KMS-11 (cell line): ENCODE results near the gene CD59.
A peak's percentile ranks its signal among the peaks of the same experiment; 100 is the strongest.
"Not testable (repeated sequence)": the region's sequence is repeated elsewhere in the genome, so short reads cannot be mapped to it uniquely, and the experiment has no call there.

Source experiments
- H2AFZ ChIP-seq: fragments of 200-600 bp; sonication (generic); 2 replicates; pipeline ENCODE4 v1.6.1; 2016; ENCODE audit warnings: antibody characterized with exemption, mixed run types, low read depth
- H3K27ac ChIP-seq: fragments of 200-600 bp; sonication (generic); 2 replicates; pipeline ENCODE4 v1.6.1; 2016; ENCODE audit warnings: mild to moderate bottlenecking, mixed run types
- H3K27me3 ChIP-seq: fragments of 200-600 bp; sonication (generic); 2 replicates; pipeline ENCODE4 v1.6.1; 2017; ENCODE audit warnings: mild to moderate bottlenecking, low read depth, mixed run types, moderate library complexity; ENCODE audit not compliant: insufficient read depth
- H3K36me3 ChIP-seq: fragments of 200-600 bp; sonication (generic); 2 replicates; pipeline ENCODE4 v1.6.1; 2017; ENCODE audit warnings: mild to moderate bottlenecking, mixed run types; ENCODE audit not compliant: insufficient read depth
- H3K4me1 ChIP-seq: fragments of 200-600 bp; sonication (generic); 2 replicates; pipeline ENCODE4 v1.6.1; 2016; ENCODE audit warnings: mild to moderate bottlenecking, low read depth, mixed run types; ENCODE audit not compliant: poor library complexity, severe bottlenecking
- H3K4me2 ChIP-seq: fragments of 200-600 bp; sonication (generic); 2 replicates; pipeline ENCODE4 v1.7.0; 2016; ENCODE audit warnings: mild to moderate bottlenecking, mixed run types
- H3K4me3 ChIP-seq: fragments of 200-600 bp; sonication (generic); IDR thresholded peaks from 2 replicates; pipeline ENCODE4 v1.6.1; 2017; ENCODE audit warnings: low read depth, low read length, mixed read lengths; ENCODE audit not compliant: insufficient read depth
- H3K79me2 ChIP-seq: fragments of 200-600 bp; sonication (generic); 2 replicates; pipeline ENCODE4 v1.6.1; 2016; ENCODE audit warnings: low read depth, mixed run types; ENCODE audit not compliant: insufficient read depth
- H3K9ac ChIP-seq: fragments of 200-600 bp; sonication (generic); 2 replicates; pipeline ENCODE4 v1.6.1; 2016; ENCODE audit warnings: mild to moderate bottlenecking, mixed run types
- H4K20me1 ChIP-seq: fragments of 200-600 bp; sonication (generic); 2 replicates; pipeline ENCODE4 v1.6.1; 2016; ENCODE audit warnings: mild to moderate bottlenecking, mixed run types; ENCODE audit not compliant: insufficient read depth
- TF ChIP-seq, protein P1 (sequence below): fragments of 200-600 bp; sonication (generic); conservative IDR thresholded peaks from 2 replicates; pipeline ENCODE4 v1.6.1; 2017; ENCODE audit warnings: low read depth, mild to moderate bottlenecking, antibody characterized with exemption, low read length, moderate library complexity, mixed read lengths

The CD59 gene

DNA sequence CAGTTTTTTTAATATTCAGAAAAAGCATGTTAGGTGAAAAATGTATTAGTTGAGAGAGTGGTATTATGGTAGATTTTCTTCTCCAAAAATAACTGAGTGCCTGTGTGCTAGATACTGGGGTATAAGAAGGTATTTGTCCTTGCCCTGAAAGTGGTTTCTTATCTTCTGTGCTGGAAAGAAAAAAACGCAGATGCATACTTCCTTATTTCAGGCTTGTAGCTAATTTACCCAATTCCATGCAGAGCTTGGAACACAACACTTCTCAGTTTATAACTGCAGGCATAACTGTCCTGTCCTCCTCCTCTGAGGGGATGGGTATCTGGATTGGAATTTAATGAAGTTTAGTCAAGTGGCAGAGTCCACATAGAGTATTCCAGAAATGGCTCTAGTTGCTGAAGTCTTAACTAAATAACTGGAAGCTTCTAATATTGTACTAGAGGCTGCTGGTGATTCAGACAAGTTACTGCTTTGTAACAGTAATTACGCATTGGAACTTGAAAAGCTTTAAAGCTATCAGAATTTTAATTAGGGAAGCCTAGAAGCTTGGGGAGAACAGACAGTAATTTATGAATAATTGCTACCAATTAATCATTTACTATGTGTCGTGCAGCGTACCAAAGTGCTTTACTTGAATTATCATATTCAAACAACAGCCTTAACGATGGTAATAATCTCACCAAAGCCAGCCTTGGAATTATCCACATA, 22.9 kb downstream of the CD59 start:
- Histone ChIP-seq H3K27ac (no peak overlapping the region), H3K79me2 (peaks cover 33% of the 10 kb centered on the region; the same call in 1 of the 2 replicates), H3K4me3 (no peak overlapping the region), H3K4me1 (peaks cover 24% of the 10 kb centered on the region), H3K36me3 (peaks cover 14% of the 10 kb centered on the region; the same call in 1 of the 2 replicates), H2AFZ (no peak overlapping the region), H3K4me2 (no peak overlapping the region), H3K9ac (no peak overlapping the region), H3K27me3 (no peaks in the 10 kb centered on the region), H4K20me1 (peaks cover 6% of the 10 kb centered on the region; the same call in 1 of the 2 replicates)
- TF ChIP-seq, protein P1, sequence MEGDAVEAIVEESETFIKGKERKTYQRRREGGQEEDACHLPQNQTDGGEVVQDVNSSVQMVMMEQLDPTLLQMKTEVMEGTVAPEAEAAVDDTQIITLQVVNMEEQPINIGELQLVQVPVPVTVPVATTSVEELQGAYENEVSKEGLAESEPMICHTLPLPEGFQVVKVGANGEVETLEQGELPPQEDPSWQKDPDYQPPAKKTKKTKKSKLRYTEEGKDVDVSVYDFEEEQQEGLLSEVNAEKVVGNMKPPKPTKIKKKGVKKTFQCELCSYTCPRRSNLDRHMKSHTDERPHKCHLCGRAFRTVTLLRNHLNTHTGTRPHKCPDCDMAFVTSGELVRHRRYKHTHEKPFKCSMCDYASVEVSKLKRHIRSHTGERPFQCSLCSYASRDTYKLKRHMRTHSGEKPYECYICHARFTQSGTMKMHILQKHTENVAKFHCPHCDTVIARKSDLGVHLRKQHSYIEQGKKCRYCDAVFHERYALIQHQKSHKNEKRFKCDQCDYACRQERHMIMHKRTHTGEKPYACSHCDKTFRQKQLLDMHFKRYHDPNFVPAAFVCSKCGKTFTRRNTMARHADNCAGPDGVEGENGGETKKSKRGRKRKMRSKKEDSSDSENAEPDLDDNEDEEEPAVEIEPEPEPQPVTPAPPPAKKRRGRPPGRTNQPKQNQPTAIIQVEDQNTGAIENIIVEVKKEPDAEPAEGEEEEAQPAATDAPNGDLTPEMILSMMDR = no peak

DNA sequence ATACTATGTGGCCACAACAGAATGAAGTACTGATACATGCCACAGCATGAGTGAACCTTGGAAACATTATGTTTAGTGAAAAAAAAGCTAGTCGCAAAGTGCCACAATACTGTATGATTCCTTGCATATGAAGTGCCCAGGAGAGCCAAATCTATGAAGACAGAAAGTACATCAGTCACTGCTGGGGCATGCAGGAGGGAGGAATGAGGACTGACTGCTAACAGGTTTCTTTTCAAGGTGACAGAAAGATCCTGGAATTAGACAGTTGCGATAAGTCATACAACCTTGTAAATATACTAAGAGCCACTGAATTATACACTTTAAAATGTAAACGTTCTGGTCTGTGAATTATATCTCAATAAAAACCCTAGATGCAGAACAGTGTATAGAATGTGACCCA, 23.8 kb downstream of the CD59 start:
- H2AFZ ChIP-seq = no peak overlapping the region
- H4K20me1 ChIP-seq = peaks cover 6% of the 10 kb centered on the region; the same call in 1 of the 2 replicates
- no peaks in the 10 kb centered on the region for H3K27me3 ChIP-seq
- peaks cover 25% of the 10 kb centered on the region for H3K4me1 ChIP-seq
- H3K79me2 ChIP-seq = peaks cover 26% of the 10 kb centered on the region; the same call in 1 of the 2 replicates
- H3K9ac ChIP-seq = no peak overlapping the region
- no peak overlapping the region for H3K27ac ChIP-seq
- no peak overlapping the region for H3K4me2 ChIP-seq
- H3K36me3 ChIP-seq = peaks cover 11% of the 10 kb centered on the region; the same call in 1 of the 2 replicates
- no peak overlapping the region for H3K4me3 ChIP-seq
- TF ChIP-seq, protein P1 = no peak

DNA sequence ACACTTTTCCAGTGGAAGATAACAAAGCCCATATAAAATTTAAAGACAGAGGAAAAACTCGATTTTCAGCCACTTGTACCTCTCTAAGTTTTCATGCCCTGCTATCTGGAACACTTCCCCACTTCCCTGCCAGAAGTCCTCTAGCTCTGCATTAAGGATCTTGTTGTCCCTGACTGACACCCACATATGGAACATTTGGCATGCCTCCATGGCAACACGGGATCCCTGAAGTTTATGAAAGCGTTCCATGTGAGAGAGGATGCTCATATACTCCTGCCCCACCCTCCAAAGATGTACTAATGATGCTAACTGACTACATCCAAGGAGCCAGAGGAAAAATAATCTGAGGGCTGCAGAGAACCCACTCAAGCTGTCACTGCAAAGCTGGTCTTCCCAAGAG, 26.8 kb downstream of the CD59 start:
- peak overlapping the region; percentile 18; the same call in 1 of the 2 replicates for H3K4me2 ChIP-seq
- no peak overlapping the region for H2AFZ ChIP-seq
- H3K4me1 ChIP-seq = peaks cover 37% of the 10 kb centered on the region
- H3K27me3 ChIP-seq = no peaks in the 10 kb centered on the region
- no peak overlapping the region for H3K9ac ChIP-seq
- peaks cover 11% of the 10 kb centered on the region; the same call in 1 of the 2 replicates for H3K36me3 ChIP-seq
- no peak overlapping the region for H3K4me3 ChIP-seq
- H4K20me1 ChIP-seq = peaks cover 6% of the 10 kb centered on the region; the same call in 1 of the 2 replicates
- TF ChIP-seq, protein P1 = no peak
- peak overlapping the region; percentile 8; the same call in 1 of the 2 replicates for H3K27ac ChIP-seq
- peaks cover 11% of the 10 kb centered on the region; the same call in 1 of the 2 replicates for H3K79me2 ChIP-seq

DNA sequence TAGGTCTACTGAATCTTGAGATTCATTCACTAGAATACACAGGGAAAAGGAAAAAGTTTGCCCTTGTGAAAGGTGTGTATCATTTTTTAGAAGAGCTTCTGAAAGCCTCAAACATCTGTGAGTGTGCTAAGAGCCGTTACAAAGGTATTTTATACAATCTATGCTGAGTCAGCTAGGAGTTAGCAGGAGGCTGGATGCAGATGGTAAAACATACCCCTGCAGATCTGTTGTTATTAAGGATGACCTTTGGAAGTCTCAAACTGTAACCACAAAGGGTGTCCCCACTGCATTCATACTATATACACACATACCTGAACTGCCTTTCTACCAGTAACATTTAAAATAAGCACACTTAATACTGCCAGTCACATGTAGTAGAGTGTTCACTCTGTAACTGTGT, 27.2 kb downstream of the CD59 start:
- H3K36me3 ChIP-seq = peaks cover 11% of the 10 kb centered on the region; the same call in 1 of the 2 replicates

DNA sequence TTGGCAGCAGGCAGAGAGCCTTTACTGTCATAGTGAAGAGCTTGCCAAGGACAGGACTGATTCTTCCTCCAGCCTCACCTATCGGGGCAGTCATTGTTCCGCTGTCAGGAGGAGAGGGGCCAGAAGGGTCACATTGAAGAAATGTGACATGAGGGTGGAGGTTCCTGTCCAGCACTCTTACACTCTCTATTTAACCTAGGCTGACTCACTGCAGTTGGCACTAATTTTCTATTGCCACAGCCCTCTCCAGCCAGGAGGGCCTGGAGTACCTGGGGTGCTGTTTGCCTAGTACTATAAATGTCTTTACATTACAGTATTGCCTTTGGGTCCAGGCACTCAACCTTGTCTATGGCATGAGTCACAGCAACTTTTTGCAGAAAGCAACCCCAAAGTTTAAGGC, 28.4 kb downstream of the CD59 start:
- H3K79me2 ChIP-seq, H2AFZ ChIP-seq, H3K27me3 ChIP-seq, H3K9ac ChIP-seq, H3K4me2 ChIP-seq, H3K4me3 ChIP-seq, H4K20me1 ChIP-seq, H3K27ac ChIP-seq: not testable (repeated sequence)
- H3K36me3 ChIP-seq = peaks cover 11% of the 10 kb centered on the region; the same call in 1 of the 2 replicates
- H3K4me1 ChIP-seq = peaks cover 40% of the 10 kb centered on the region

More for the DNA sequence above, 27.2 kb downstream of the CD59 start:
- Histone ChIP-seq H3K27ac (peak overlapping the region; percentile 20; the same call in 1 of the 2 replicates), H3K4me1 (peaks cover 37% of the 10 kb centered on the region), H3K79me2 (peaks cover 8% of the 10 kb centered on the region; the same call in 1 of the 2 replicates), H3K27me3 (no peaks in the 10 kb centered on the region), H3K4me2 (peak overlapping the region; percentile 18; the same call in 1 of the 2 replicates), H3K4me3 (no peak overlapping the region), H3K9ac (no peak overlapping the region), H4K20me1 (peaks cover 3% of the 10 kb centered on the region; the same call in 1 of the 2 replicates), H2AFZ (no peak overlapping the region)
- TF ChIP-seq, protein P1 = no peak
